GOT3 (cell line): Measurements from ENCODE around the gene CABLES1.
"Not testable (repeated sequence)": the region's sequence is repeated elsewhere in the genome, so short reads cannot be mapped to it uniquely, and the experiment has no call there.

Experiments
- DNase-seq: peaks from one replicate; lab custom pipeline; 2025; ENCODE audit warnings: mixed read lengths; lab: John Stamatoyannopoulos, UW

Gene CABLES1

DNA sequence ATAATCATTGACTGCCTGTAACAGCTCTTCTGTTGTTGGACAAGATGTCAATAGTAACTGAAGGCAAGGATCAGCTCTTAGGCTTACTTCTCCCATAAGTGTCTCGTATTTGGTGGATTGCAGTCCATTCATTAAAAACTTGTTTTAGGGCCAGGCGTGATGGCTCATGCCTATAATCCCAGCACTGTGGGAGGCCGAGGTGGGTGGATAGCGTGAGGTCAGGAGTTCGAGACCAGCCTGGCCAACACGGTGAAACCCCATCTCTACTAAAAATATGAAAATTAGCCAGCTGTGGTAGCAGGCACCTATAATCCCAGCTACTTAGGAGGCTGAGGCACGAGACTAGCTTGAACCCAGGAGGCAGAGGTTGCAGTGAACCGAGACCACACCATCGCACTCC lies 26.1 kb upstream of the CABLES1 start:
- DNase-seq = not testable (repeated sequence)

DNA sequence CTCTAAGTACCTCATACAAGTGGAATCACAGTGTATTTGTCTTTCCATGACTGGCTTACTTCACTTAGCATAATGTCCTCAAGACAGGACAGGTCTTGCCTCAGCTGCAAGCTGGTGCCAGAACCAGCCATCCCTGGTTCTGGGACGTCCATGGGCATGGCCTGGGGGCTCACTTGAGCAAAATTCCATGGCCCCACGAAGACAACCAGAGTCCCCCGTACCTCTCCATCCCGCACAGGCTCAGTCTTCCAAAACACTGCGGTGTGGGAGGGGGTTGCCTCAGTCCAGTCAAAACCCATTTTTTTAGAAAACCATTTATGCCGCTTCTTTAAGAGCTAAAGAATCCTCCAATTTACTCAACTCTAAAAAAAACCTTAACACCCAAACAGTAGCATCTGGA lies 21.7 kb upstream of the CABLES1 start:
- DNase-seq = no peak

DNA sequence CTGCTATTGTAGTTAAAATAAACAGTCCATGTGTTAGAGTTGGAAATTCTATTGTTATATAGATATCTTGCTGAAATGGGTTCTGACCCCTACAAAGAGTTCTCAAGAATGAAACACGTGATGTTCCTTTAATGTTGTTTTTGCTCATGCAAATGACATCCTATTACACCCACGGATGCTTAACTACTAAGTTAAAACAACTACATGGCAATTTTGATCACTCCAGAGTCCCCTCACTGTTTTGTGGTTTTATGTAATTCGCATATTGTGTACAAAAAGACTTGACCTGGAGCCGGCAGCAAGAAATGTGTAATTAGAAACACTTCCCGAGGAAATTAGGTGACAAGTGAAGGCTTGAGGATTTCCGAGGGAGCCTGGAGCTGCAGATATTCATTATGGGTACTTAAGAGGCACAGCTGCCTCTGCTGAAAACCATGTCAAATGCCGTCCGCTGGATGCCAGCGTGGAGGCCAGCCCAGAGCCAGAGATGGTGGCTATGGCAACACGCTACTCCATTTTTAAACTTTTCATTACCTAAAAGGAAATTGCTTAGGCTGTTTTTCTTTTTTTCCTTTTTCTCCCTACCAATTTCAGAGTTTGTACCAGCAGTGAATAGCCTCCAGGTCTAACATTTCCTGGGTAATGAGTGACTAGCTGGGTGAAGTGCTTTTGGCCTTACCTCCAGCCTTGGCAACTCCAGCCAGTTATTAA lies 21.0 kb upstream of the CABLES1 start:
- DNase-seq = no peak

DNA sequence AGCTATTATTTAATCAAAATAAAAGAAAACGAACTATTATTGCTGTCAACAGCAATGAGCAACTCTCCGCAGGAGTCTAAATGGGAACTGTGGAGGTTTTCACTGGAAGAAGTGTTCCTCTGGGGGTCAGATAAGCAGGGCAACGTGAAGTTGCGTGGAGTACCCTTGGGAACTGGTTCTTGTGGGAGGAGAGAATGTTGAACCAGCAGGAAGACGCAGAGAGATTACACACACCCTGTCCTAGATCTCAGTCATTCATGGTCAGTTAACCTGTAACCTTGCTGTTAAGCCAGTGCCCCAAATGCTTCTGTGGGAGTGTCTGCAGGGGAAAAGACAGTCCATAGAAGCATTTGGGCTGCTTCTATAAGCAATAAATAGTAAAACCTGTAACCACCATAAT lies 20.4 kb upstream of the CABLES1 start:
- DNase-seq = no peak

DNA sequence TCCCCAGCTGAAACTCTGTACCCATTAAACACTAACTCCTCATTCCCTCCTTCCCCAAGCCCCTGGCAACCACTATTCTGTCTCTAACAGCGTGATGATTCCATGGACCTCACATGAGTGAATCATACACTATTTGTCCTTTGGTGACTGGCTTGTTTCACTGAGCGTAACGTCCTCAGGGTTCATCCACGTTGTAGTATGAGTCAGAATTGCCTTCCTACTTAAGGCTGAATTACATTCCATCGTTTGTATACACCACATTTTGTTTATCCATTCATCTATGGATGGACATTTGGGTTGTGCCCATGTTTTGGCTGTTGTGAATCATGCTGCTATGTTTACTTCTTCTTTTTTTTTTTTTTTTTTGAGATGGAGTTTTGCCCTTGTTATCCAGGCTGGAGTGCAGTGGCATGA lies 19.6 kb upstream of the CABLES1 start:
- DNase-seq = peak; percentile 43

DNA sequence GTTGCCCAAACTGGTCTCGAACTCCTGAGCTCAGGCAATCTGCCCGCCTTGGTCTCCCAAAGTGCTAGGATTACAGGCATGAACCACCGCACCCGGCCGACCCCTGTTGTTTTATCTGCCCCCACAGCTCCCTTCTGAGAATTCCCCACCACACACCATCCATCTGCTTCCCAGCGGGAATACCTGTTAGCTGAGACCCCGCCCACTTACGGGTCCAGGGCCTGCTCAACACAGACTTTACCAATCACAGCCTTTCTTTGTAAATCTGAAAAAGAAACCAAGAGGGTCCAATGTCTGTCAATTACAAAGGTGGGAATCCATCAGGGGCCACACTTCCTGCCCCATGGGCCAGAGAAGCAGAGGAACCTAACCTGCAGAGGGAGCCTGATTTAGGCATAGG lies 14.2 kb upstream of the CABLES1 start:
- DNase-seq = no peak

DNA sequence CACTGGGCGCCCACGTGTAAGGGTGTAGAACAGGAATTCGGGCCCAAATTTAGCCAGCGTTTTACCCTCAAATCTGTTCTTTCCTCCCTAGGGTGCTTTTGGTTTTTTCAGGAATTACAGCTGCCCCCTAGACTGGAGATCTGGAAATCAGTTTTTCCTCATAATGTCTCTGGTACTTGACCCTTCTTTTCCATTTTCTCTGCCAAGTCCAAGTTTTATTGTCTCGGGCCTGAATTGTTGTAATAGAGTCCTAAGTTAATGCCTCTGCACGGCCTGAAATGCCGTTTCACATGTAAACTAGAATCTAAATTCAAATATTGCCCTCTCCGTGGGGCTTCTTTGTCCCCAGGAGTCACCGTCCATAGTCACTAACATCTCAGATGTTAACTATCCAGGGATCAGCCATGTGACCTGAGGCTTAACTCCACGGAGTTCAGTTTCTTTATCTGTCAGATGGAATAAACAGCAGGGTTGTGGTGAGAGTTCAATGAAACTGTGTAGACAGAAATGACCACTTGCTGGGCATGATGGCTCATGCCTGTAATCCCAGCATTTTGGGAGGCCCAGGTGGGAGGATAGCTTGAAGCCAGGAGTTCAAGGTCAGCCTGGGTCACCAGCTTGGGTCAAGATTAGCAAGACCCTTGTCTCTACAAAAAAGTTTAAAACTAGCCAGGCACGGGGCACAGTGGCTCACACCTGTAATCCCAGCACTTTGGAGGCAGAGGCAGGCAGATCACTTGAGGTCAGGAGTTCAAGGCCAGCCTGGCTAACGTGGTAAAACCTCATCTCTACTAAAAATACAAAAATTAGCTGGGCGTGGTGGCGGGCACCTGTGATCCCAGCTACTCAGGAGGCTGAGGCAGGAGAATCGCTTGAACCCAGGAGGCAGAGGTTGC lies 12.7 kb upstream of the CABLES1 start:
- no peak for DNase-seq

DNA sequence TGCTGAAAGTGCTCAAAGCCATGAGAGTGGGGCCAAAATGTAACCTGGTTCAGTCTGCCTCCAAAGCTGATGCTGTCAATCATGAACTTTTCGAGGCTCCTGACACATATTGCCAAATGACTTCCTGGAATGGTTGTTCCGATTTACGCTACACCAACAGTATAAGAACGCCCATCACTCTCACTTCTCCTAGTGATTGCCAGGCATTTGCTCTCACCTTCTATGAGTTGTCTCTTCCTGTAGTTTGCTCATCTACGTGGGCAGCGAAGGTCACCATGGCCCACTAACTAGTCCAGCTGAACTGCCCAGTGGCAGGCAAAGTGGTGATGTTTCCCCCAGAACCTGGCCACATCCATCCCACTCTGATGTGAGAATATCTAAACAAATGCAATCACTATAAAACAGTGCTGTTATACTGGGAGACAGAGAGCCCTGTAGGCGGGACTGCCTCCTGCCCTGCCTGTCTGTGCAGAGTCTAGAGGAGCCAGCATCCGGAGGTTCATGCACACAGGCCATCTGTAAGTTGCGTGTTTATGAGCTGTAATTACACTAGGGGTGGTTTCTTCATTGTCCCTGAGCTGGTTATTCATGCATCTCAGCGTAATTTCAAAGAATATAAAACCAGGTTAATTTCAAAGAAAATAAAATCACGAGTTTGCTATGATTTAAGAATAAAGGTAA lies 8.8 kb upstream of the CABLES1 start:
- DNase-seq = no peak

DNA sequence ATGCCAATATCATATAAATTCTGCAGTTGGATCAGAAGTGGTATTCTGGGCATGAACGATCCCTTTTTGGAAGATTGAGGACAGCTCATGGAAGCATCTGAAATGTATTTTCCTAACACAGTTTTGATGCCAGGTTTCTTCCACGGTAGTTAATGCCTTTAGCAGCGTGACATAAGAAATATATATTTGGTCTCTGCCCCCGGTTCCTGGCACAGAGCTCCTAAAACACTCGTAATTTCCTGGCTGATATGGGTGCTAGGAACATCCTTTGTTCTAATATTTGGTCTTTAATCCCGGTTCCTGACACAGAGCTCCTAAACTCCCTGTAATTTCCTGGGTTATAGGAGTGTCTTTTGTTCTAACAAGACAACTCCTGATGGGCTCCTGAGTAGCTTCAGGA lies 8.2 kb upstream of the CABLES1 start:
- DNase-seq = no peak

DNA sequence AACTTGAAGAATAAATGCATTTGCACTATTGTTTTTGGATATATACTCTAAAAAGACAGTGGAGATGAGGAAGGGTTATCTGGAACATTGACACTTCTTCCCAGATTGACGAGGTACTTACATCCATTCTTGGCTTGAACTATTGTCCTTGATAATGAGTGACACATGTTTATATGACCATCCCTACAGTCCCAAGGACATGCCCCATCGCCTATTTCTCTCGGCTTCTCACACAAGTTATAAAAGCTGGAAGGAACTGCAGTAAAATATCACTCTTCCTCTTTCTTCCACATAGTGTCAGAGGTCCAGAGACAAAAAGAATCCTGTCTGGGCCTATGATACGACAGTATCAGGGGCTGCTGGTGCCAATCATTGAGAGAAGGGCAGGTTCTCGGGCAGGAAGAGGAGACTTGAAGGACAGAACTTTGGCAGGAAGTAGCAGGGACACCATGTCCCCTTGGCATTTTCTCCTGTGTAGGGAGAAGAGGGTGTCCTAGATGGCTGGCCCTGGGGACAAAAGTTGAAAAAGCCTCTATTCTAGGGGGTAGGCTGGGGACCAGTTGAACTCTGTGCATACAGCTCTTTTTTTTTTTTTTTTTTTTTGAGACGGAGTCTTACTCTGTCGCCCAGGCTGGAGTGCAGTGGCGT lies 5.8 kb upstream of the CABLES1 start:
- DNase-seq = no peak

DNA sequence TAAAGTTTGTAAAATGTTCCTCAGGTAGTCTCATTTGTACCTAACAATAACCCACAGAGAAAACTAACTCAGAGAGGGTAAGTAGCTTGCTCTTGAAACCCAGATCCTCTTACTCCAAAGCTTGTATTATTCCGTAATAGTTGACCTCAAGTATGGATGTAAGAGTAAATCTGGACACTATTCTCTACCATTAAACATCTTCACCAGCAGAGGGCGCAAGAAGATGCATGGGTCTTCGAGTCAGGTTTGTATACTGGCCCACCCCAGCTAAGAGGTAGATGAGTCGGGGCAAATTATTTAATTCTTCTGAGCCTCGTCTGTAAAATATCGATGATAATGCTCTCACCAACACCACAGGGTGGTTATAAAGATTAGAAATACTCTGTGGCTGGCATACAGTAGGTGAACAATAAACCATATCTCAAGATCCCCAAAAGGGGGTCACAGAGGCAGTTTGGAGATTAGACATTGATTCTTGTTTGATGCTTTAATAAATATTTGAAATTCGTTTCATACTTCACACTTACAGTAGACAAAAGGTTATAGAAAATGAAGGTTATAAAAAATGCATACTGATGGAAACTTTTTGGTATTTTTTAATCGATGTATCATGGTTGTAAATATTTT lies 3.5 kb upstream of the CABLES1 start:
- DNase-seq = no peak

DNA sequence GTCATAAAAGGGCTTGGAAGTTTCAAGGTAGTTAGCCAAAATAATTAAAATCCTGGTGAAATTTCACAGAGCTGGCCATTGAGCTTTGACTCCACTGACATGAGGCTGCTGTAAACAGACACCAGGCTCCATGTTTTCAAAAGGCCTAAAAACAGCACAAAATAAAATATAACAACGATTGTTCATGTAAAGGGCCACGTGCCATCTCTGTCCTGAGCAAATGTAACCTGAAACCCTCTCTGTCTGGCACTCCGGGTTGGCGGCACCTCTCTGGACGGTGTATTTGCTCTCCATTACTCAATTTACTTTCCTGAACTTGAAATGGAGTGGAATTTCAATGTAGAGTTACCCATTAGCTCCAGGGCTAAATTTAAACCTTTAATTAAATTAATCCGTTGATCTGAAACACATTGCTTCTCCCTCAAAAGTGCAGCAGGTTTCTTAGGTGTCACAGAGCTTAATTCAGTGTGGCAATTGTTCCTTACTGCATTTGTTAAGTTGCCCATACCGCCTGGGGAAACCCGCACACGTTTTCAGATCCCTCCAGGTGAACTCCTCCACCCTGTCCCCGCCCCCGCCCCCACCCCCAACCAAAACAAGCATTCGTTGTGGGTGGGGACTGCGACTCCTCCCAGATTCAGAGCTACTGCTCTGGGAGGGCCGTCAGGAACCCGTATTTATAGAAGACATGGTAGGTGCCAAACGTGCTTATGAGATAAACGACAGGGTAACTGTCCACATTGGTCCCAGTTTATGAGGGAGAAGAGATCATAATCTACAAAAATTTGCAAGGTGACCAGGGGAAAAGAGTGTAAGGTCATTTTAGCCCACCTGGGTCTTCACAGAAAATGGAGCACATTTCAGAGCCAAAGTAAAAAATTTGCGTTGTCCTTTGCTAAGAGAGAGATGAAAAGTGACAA lies 1.2 kb upstream of the CABLES1 start:
- DNase-seq = no peak

DNA sequence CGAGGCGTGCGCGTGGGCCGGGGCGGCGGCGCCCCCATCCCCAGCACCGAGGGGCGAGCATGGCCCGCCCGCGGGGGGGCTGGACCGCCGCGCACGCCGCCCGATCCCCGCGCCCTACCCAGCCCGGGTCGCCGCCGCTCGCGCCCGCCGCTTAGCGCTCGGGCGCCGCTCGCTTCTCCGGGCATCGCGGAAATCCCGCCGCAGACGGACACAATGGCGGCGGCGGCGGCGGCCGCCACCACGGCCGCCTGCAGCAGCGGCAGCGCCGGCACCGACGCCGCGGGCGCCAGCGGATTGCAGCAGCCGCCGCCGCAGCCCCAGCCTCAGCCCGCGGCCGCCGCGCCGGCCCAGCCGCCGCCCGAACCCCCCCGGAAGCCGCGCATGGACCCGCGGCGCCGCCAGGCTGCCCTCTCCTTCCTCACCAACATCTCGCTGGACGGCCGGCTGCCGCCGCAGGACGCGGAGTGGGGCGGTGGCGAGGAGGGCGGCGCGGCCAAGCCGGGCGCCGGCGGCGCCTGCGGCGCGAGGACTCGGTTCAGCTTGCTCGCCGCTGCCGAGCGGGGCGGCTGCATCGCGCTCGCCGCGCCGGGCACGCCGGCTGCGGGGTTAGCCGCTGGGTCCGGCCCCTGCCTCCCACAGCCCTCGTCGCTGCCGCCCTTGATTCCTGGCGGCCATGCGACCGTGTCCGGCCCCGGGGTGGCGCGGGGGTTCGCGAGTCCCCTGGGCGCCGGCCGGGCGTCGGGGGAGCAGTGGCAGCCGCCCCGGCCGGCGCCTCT lies 453 bp downstream of the CABLES1 start:
- DNase-seq = no peak

DNA sequence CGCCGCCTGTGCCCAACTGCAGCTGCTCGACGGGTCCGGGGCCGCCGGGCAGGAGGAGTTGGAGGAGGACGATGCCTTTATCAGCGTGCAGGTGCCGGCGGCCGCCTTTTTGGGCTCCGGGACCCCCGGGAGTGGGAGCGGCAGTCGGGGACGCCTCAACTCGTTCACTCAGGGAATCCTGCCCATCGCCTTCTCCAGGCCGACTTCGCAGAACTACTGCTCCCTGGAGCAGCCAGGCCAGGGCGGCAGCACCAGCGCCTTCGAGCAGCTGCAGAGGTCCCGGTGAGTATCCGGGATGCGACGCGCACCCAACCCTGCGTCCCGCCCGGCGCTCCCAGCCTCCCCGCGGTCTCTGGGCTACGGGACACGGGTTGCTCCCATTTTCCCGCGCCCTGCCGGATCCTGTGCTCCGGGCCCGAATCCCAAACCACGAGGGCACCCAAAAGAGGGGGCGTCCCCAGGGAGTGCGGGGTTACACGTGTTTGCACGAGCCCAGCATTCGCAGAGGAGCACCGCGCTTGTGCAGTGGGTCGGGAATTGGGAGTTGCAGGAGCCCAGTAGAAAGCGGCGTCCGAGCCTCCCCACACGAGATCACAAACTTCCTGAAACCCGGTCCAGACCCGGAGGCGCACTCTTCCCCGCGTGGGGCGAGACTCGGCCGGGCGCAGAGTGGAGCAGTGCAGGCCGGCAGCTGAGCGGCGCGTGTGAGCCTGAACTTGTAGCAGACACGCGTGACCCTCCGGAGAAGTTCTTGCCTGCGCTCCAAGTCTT lies 1.2 kb downstream of the CABLES1 start:
- DNase-seq = no peak

DNA sequence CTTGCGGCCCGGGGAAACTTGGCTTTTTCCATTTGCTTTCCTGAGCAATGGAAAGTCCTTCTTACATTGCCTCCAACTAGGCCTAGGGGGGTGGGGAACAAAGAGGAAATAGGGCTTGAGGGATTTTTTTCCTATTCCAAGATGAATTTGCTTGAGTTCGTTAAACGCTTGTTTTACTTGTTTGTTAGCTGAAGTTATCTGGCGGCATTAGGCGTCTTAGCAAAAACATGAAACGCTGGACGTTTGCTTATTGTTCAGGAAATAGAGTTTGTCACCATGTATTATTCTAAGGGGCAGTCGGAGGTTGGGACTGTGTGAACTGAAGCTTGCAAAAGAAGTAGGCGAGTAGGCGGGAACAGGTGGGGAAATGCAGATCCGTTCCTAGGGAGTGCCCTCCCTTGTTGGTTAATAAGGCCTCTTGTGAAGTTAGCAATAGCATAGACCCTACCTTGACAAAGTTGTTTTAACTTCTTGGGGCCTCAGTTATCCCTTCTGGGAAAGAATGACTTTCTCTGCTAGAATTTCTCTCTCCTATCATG lies 1.9 kb downstream of the CABLES1 start:
- no peak for DNase-seq

DNA sequence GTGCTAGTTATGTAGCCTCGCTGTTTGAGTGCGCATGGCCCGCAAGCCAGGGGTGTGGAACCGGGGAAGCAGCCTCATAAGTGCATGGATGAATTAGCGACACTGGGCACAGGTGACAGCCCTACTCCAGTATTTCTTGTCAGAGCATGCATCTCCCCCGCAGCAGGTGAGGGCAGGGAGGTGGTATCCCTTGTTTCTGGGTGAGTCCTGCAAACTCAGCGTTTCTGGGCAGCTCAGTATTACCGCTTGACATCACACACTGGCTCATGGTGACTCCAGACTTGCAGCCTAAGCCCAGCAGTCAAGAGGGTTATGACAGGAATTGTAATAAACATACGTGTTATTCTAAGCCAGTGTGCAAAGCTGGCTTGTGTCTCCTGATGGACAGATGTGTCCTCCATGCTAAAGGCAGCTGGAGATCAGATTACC lies 2.5 kb downstream of the CABLES1 start:
- DNase-seq = no peak

DNA sequence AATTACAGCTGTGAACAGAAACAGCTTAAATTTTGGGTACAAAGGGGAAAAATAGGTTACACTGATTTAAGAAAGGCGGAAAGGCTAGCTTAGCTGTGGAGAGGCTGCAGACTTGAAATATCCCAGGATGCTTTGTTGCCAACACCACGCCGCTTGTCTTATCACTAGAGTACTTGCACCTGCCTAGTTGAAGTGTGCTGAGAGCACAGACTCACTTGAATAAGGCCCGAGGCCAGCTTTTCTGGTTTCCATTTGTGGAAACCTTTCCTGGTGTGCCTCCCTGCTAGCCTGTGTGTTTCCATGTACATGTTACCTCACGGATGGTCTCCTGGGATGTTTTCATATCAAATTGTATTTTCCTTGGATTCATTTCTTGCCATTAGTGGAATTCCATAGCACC lies 3.2 kb downstream of the CABLES1 start:
- DNase-seq = no peak

DNA sequence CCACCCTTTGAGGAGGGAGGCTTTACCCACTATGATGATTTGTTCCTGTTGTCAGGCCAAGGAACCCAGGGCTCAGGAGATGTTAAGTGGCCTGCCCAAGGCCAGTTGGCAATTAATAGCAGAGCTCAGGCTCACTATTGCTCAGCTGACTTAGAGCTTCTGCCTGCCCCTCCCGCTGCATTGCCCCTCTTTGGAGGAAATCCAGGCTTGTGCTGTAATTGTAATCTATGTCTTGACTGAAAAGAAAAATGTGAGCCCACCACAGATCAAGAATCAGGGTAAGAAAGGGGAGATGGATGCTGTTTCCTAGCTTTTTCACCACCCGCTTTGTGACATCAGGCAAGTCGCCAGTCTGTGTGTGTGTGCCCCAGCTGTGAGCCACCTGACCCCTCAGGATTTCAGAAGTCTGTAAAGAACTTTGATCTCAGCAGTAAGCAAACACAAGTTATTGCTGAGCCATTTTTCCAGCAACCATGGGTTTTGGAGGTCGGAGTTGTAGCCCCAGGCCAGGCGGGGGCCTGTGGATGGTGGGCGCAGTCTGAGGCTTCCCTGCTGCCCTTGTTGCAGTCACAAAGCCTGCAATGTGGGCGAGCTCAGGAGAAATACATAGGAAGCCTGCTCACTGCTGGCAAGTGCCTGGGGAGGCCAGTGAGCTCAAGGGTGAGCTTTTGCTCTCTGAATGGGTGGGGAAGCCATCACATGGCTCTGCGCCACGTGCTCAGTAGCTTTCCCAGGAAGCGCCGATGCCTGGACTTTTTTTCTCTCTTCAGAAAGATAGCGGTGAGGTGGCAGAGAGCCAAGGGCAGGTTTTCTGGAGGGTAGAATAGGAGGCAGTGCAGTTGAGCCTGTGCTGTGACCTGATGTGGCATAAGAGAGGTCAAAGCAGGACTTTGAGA lies 6.1 kb downstream of the CABLES1 start:
- DNase-seq = no peak
